CD4-positive, alpha-beta T cell treated with Interleukin-17A for 4 hours (primary cell): ENCODE measurements around the gene RND1.
"Not testable (repeated sequence)": the region's sequence is repeated elsewhere in the genome, so short reads cannot be mapped to it uniquely, and the experiment has no call there.

Source experiments
- DNase-seq: peaks from one replicate; pipeline ENCODE4 v3.0.0-alpha.2; 2020; ENCODE audit warnings: mixed read lengths

The RND1 gene

GRCh38 chr12:48865281-48866051, at the start of gene RND1:
RND1 (minus strand) TSS chr12:48865870; CDS start chr12:48865767, 103 bp downstream.
- DNase-seq: peak; percentile 88

DNA sequence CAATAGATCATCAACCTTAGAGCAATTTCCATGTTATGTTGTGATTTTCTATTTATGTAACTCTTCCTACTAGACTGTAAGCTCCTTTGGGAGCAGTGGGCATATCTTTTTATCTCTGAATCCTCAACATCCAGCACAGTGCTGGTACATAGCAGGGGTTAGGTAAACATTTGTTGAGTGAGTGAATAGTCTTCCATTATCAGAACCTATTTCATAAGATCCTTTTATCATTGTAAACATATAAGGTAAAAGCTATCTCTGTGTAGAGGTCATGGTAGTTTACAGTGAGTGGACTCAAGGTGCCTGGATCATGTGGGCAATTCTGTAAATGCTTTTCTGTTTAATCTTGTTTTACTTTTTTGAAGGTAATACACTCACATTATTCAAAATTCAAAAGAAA, 44.5 kb upstream of the RND1 start:
- DNase-seq: no peak

DNA sequence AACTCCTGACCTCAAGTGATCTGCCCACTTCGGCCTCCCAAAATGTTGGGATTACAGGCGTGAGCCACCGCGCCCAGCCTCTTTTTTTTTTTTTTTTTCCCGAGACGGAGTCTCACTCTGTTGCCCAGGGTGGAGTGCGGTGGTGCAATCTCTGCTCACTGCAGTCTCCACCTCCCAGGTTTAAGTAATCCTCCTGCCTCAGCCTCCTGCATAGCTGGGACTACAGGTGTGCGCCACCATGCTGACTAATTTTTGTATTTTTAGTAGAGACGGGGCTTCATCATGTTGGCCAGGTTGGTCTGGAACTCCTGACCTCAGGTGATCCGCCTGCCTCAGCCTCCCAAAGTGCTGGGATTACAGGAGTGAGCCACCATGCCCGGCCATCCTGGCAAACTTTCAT, 44.0 kb upstream of the RND1 start:
- DNase-seq: not testable (repeated sequence)

DNA sequence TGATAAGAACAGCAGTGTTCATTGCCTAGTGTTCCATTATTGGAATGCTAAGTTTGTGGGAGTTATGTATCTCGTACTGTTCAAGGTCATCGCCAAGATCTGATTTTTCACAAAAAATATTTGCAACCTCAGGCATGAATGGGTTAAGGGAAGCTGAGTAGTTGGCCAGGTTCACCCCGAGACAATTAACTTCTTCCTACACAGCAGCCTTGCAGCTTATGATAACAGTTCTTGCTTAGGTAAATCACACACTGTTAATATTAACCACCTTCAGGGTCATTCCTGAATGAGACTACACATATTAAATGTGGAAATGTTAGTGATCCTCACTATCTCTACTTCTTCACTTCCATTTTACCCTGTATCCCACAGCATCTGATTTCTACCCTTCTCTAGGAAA, 41.6 kb upstream of the RND1 start:
- no peak for DNase-seq

DNA sequence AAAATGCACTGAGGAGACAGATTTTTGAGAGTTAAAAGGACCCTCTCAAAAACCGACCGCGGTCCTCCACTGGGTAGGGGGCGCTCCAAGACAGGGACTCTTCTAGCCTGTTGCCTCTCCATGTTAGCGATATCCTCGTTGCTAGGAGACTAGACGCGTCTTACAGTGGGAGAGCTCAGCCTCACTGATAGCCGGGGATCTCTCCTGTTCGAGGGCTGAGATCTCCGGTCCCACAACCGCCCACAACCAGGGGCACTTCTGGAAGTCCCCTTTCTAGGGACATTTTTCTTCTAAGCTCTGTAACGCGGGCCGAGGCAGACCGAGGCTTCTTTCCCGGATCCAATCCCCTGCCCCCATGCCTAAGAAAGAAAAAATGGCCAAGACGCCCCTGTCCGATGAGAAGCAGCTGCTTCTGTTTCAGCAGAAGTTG, 38.3 kb upstream of the RND1 start:
- peak; percentile 88 for DNase-seq

- no peak for DNase-seq
These were observed 37.8 kb upstream of the RND1 start for GRCh38 chr12:48903363-48903981.

- DNase-seq: no peak
These were observed 35.6 kb upstream of the RND1 start for GRCh38 chr12:48901278-48901677.

- DNase-seq: no peak
These were observed 34.0 kb upstream of the RND1 start for GRCh38 chr12:48899651-48900050.

- DNase-seq: no peak
These were observed 28.6 kb upstream of the RND1 start for GRCh38 chr12:48894271-48894670.

GRCh38 chr12:48890657-48891418, 25.2 kb upstream of the RND1 start:
- DNase-seq: peak; percentile 83

- no peak for DNase-seq
These were observed 24.0 kb upstream of the RND1 start for GRCh38 chr12:48889679-48890078.

- no peak for DNase-seq
These were observed 17.9 kb upstream of the RND1 start for GRCh38 chr12:48883305-48884161.

DNA sequence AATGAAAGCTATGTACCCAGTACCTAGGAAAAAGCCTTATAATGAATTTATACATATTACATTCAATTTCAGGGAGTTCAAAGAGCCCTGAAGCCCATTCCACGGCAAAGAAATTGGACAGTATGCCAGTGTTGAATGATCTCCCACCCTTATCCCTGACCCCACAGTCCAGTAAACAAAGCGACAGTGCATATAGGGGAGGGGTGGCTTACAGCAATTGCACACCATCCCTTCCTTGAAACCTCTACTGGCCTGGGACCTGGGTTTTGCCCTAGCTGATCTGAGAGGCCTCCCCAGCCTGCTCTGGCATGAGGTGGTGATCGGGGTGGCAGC, 17.3 kb upstream of the RND1 start:
- no peak for DNase-seq

- DNase-seq: no peak
These were observed 16.6 kb upstream of the RND1 start for GRCh38 chr12:48882315-48882687.

DNA sequence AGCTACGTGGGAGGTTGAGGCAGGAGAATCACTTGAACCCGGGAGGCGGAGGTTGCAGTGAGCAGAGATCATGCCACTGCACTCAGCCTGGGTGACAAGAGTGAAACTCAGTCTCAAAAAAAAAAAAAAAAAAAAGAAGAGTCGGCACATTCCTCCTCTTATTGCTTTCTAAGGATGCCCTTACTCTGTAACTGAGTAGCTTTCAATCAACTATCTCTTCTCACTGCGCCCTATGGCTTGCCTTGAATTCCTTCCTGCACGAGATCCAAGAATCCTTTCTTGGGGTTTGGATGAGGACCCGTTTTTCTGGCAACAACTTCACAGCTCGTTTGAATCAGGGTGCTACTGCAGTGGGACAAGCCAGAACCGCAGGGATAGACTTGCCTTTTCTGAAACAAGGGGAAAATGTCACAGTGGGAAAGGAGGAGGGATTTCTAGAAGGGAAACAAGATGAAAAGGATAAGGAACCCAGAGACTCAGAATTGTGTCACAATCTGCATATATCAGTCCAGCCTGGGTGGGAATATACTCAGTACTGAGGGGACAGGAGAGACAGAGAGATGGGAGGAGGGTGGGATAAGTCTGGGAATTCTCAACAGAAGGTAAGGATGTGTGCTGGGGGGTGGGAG, 16.1 kb upstream of the RND1 start:
- no peak for DNase-seq

- DNase-seq: no peak
These were observed 15.0 kb upstream of the RND1 start for GRCh38 chr12:48880647-48881046.

DNA sequence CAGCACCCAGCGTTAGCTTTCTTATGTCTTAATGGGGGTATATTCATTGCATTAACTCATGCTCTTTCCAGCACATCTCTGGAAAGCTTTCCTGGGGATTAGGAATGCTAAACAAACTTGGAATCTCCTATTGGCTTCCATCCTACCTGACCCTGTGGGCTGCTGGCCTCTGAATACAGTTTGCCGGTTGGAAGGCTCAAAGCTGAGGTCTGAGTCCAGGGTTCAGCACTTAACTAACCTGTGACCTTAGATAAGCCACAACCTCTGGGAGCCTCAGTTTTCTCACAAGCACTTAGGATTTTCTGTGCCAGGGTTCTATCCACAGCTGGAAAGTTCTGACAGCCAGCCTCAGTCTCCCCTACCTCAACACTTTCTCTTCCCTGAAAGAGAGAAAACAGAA, 12.9 kb upstream of the RND1 start:
- DNase-seq: no peak

DNA sequence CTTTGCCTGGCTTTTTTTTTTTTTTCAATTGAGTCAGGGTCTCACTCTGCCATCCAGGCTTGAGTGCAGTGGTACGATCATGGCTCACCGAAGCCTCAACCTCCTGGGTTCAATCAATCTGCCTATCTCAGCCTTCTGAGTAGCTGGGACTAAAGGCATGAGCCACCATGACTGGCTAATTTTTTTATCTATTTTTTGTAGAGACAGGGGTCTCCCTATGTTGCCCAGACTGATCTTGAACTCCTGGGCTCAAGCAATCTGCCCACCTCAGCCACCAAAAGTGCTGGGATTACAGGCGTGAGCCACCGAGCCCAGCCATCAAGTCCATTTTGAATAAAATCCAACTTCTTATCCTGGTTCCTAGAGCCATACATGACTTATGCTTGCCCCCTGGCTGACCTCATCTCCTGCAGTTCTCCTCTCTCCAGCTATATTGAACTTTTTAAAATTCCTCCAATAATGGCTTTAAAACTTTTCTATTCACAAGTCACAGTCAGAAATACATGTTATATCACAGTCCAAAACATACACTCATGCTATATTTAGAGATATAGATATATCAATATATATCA, 10.4 kb upstream of the RND1 start:
- no peak for DNase-seq

DNA sequence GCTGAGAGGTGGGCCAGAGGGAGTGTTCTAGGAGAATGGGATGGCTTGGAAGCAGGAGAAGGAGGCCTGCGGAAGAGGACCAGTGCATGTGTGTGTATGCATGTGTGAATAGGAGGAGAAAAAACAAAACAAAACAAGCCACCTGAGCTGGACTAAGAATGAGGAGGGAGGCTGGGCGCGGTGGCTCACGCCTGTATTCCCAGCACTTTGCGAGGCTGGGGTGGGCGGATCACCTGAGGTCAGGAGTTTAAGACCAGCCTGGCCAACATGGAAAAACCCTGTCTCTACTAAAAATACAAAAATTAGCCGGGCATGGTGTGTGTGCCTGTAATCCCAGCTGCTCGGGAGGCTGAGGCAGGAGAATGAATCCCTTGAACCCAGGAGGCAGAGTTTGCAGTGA, 7.9 kb upstream of the RND1 start:
- not testable (repeated sequence) for DNase-seq

DNA sequence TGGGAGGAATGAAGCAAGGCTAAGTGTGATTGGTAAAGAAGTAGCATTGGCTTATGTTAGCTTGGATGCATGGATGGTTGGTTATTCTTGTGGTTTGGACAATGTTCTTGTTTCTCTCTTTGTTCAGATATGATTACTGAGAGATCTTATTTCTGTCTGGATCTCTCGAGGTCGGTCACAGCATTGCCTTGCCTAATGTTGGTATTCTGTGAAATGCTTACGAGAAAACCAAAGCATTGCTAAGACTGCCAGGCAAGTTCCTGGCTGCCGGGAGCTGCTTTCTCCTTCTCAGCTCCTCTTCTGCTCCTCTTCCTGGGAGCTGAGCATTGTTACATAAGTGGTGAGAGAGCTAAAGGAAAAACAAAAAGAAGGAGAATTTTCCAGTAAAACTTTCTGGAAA, 7.4 kb upstream of the RND1 start:
- no peak for DNase-seq

GRCh38 chr12:48869191-48869590, 3.5 kb upstream of the RND1 start:
- DNase-seq: no peak

GRCh38 chr12:48868451-48868850, 2.8 kb upstream of the RND1 start:
- no peak for DNase-seq
